NB4 (cell line): ENCODE measurements around the gene NPLOC4.

Experiments
- MAX ChIP-seq: IDR thresholded peaks from 2 replicates; pipeline ENCODE4 v1.6.1; 2011; ENCODE audit warnings: low read depth, low read length
- MYC ChIP-seq: IDR thresholded peaks from 2 replicates; pipeline ENCODE4 v1.6.1; 2011; ENCODE audit warnings: low read depth, low read length
- POLR2A ChIP-seq: IDR thresholded peaks from 2 replicates; pipeline ENCODE4 v1.6.1; 2011; ENCODE audit warnings: mild to moderate bottlenecking; ENCODE audit not compliant: insufficient read length; ENCODE audit errors: extremely low read depth
- TF ChIP-seq, protein P1 (sequence below): IDR thresholded peaks from one replicate; pipeline ENCODE4 v1.5.1; 2012; ENCODE audit warnings: low read depth, low read length

DNA sequence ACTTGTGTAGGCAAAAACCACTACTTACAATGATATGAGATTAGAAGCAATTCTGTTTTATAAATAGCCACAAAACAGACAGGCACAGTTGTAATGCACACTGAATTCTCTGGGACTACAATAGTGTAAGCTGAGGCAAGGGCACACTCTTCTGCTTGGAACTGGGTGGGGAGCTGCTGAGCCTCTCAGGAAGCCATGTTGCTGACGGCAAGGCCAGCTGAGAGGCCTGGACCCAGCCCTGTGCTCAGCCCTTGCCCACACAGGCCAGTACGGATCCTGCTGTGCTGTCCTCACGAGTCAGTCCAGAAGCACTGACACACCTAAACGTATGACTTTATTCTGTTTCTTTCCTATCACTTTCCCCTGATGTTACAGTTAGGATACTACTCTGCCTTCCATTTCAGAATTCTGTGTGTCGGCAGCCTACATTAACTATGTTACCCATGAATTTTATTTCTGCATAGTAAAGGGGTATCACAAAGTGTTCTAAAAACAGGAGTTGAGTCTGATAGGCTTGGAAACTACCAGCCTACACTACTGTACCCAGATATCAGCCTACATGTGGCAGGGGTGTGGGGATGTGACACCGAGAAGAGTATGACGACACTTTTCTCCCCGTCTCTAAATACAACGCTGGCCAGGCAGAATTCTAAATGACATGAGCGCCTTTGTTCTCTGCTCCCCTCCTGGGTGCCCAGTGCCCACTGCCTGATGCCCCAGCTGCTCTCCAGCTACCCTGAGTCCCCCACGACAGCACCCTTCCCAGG lies 43.6 kb downstream of the NPLOC4 start:
- TF ChIP-seq POLR2A = no peak
- TF ChIP-seq, protein P1, sequence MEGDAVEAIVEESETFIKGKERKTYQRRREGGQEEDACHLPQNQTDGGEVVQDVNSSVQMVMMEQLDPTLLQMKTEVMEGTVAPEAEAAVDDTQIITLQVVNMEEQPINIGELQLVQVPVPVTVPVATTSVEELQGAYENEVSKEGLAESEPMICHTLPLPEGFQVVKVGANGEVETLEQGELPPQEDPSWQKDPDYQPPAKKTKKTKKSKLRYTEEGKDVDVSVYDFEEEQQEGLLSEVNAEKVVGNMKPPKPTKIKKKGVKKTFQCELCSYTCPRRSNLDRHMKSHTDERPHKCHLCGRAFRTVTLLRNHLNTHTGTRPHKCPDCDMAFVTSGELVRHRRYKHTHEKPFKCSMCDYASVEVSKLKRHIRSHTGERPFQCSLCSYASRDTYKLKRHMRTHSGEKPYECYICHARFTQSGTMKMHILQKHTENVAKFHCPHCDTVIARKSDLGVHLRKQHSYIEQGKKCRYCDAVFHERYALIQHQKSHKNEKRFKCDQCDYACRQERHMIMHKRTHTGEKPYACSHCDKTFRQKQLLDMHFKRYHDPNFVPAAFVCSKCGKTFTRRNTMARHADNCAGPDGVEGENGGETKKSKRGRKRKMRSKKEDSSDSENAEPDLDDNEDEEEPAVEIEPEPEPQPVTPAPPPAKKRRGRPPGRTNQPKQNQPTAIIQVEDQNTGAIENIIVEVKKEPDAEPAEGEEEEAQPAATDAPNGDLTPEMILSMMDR = no peak
- TF ChIP-seq MYC = no peak
- no peak for TF ChIP-seq MAX
